HG03159 (cell line): Measurements from ENCODE around the gene HCN3.
"Not testable (repeated sequence)": the region's sequence is repeated elsewhere in the genome, so short reads cannot be mapped to it uniquely, and the experiment has no call there.

Source experiments
- ATAC-seq: cut with Tn5 transposase; IDR thresholded peaks from one replicate; pipeline ENCODE4 v1.9.1; 2021; ENCODE audit warnings: mild to moderate bottlenecking, moderate library complexity; ENCODE audit not compliant: unreplicated experiment

HCN3 gene

GRCh38 chr1:155282488-155283091 lies 5.3 kb downstream of the HCN3 start:
- no peak for ATAC-seq

GRCh38 chr1:155284476-155284875 lies 7.2 kb downstream of the HCN3 start:
- ATAC-seq: no peak

GRCh38 chr1:155285063-155285462 lies 7.8 kb downstream of the HCN3 start:
- no peak for ATAC-seq

GRCh38 chr1:155285631-155286044 lies 8.4 kb downstream of the HCN3 start:
- ATAC-seq: no peak

GRCh38 chr1:155286544-155286943 lies 9.3 kb downstream of the HCN3 start:
- no peak for ATAC-seq

GRCh38 chr1:155287987-155288543 lies 10.8 kb downstream of the HCN3 start:
- ATAC-seq: no peak

- ATAC-seq: not testable (repeated sequence)
Measured at GRCh38 chr1:155291006-155291405, 13.7 kb downstream of the HCN3 start.

- no peak for ATAC-seq
Measured at GRCh38 chr1:155293086-155293749, 16.0 kb downstream of the HCN3 start.

GRCh38 chr1:155294520-155295182 lies 17.4 kb downstream of the HCN3 start:
- no peak for ATAC-seq

GRCh38 chr1:155295183-155295941 lies 18.1 kb downstream of the HCN3 start:
- no peak for ATAC-seq

- ATAC-seq: no peak
Measured at GRCh38 chr1:155295942-155296267, 18.6 kb downstream of the HCN3 start.

- no peak for ATAC-seq
Measured at GRCh38 chr1:155296661-155297060, 19.4 kb downstream of the HCN3 start.

GRCh38 chr1:155297384-155297783 lies 20.1 kb downstream of the HCN3 start:
- no peak for ATAC-seq

- no peak for ATAC-seq
Measured at GRCh38 chr1:155300024-155300423, 22.8 kb downstream of the HCN3 start.

GRCh38 chr1:155300553-155301329 lies 23.5 kb downstream of the HCN3 start:
- ATAC-seq: no peak

GRCh38 chr1:155301342-155301841 lies 24.1 kb downstream of the HCN3 start, which contains the start of gene PKLR:
Gene PKLR (minus strand): TSS chr1:155301438. CDS start chr1:155301395, 43 bp downstream.
- ATAC-seq: no peak

- no peak for ATAC-seq
Measured at GRCh38 chr1:155304558-155305063, 27.3 kb downstream of the HCN3 start.

GRCh38 chr1:155305881-155306391 lies 28.7 kb downstream of the HCN3 start:
- no peak for ATAC-seq

- ATAC-seq: no peak
Measured at GRCh38 chr1:155307247-155307740, 30.0 kb downstream of the HCN3 start.
